GM19035 (cell line): Measurements from ENCODE around the gene PKD1L1.

Experiments
- ATAC-seq: cut with Tn5 transposase; IDR thresholded peaks from one replicate; pipeline ENCODE4 v1.9.1; 2021; ENCODE audit not compliant: unreplicated experiment

The PKD1L1 gene

GRCh38 chr7:47827351-47827756 lies 120.9 kb downstream of the PKD1L1 start:
- ATAC-seq, result no peak

- no peak for ATAC-seq
Observed at GRCh38 chr7:47826754-47827153, 121.5 kb downstream of the PKD1L1 start.

- ATAC-seq, result no peak
Observed at GRCh38 chr7:47819607-47819920, 128.7 kb downstream of the PKD1L1 start.

- ATAC-seq, result peak; percentile 56
Observed at GRCh38 chr7:47818796-47819606, 129.3 kb downstream of the PKD1L1 start.

DNA sequence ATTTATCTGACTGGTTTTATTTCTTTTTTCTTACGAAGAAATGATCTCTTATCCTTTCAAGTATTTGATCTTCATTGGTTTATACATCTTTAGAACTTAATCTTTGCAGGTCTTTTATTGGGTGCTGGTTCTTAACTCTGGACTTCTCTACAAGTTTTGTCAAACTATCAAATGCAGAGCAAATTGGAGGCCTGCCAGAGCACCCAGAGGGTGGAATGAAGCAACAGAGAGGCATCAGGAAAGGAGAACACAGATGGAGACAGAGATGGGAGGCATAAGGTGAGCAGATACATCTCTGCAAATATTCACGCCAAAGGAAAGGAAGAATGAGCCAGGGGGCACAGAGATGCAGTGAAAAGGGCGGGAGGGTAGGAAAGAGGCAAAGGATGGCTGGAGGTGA lies 130.3 kb downstream of the PKD1L1 start:
- ATAC-seq, result no peak

GRCh38 chr7:47816647-47817046 lies 131.6 kb downstream of the PKD1L1 start:
- ATAC-seq, result no peak

- ATAC-seq, result no peak
Observed at GRCh38 chr7:47815867-47816266, 132.4 kb downstream of the PKD1L1 start.

GRCh38 chr7:47814905-47815613 lies 133.2 kb downstream of the PKD1L1 start:
- no peak for ATAC-seq

- ATAC-seq, result no peak
Observed at GRCh38 chr7:47813620-47814260, 134.5 kb downstream of the PKD1L1 start.

- no peak for ATAC-seq
Observed at GRCh38 chr7:47812429-47813136, 135.7 kb downstream of the PKD1L1 start.

- no peak for ATAC-seq
Observed at GRCh38 chr7:47811632-47812380, 136.5 kb downstream of the PKD1L1 start.

DNA sequence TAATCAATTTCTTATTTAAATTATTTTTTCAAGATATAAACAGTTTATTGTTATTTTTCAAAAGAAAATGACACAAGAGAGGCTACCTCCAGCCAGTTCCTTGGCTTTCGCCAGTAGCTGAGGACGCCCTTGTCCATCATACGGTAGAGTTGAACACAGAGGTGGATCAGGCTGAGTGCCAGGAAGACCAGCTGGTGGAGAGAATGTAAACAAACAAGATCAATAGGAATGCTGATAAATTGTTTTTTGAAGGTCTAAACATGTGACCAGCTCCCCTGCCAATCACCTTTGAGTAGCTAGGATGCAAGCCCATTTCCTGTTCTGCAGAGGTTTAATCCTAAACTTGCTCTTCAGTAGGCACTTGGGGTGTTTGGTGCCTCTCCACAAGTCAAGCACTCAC lies 138.9 kb downstream of the PKD1L1 start:
- ATAC-seq, result no peak

- no peak for ATAC-seq
Observed at GRCh38 chr7:47808321-47808720, 139.9 kb downstream of the PKD1L1 start.

DNA sequence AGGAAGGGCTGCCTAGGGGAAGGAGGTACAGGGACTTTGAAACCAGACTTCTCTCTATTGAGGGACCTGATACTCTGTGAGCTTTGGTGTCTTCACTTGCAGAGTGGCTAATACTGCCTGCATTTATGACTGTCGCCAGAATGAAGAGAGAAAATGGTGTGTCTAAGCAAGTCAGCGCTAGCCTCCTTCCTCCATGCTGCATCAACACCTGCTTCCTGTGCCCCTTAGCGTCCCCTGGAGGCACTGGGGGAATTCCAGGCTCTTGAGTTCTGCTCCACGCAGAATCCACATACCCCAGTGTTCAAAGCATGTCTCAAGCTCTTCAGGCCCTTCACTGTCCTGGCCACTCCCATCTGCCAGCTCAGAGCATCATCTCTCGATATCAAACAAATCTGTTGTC lies 140.5 kb downstream of the PKD1L1 start:
- no peak for ATAC-seq

DNA sequence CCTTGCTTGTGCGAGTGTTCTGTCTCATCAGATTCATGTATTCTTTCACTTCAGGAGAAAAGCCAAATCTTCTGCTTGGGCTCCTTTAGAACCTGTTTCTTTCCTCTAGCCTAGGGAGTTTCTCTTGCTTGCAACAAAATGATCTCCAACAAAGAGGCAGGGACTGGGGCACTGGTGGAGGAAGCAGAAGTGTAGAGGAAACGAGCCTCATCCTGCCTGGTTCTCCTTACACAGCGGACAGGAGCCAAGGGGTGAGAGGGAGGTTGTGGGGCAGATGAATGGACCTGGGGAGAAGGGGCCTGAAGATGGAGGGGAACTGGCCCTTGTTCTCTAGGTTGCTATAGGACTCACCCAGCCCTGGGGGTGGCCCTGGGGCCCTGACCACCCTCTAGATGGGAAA lies 141.1 kb downstream of the PKD1L1 start:
- no peak for ATAC-seq

DNA sequence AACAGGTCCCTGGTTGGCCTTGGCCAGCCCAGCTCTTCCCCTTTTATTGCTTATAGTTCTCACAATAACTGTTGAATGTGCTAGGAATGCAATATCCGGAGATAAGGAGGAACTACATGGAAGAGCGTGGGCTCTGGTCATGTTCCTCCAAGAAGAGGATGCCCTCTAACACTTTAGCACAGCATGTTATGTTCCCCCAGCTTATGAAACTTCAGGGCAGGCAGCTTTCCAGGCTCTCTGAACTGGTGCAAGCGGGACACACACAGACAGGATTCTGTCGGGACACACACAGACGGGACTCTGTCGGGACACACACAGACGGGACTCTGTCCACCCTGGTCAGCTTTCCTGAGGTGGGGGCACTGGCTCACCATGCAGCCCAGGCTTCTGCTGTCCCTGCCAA lies 141.6 kb downstream of the PKD1L1 start:
- ATAC-seq, result no peak

GRCh38 chr7:47804767-47805545 lies 143.3 kb downstream of the PKD1L1 start:
- no peak for ATAC-seq

- no peak for ATAC-seq
Observed at GRCh38 chr7:47803846-47804245, 144.4 kb downstream of the PKD1L1 start.

GRCh38 chr7:47803025-47803424 lies 145.2 kb downstream of the PKD1L1 start:
- no peak for ATAC-seq

DNA sequence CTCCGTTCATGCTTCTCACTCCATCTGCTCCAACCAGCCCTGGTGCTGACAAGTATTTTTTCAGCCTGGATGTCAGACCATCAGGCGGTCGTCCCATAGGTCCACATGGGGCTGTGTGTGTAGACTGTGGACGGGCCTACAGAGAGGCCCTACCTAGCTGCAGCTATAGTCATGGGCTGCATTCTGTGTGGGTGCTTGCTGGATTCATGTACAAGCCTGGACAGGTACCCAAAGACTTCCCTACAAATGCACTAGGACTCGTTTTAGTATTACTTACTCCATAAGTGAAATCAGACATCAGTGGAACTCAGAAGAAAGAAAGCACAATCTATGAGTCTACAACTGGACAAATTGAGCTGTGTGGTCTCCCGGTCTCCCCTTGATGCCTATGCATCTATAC lies 146.8 kb downstream of the PKD1L1 start:
- ATAC-seq, result no peak
